GM21528 (cell line): ENCODE data around the gene CMTM8.
"Not testable (repeated sequence)": the region's sequence is repeated elsewhere in the genome, so short reads cannot be mapped to it uniquely, and the experiment has no call there.

Source experiments
- ATAC-seq: cut with Tn5 transposase; IDR thresholded peaks from one replicate; pipeline ENCODE4 v1.9.1; 2021; ENCODE audit warnings: mild to moderate bottlenecking, moderate library complexity; ENCODE audit not compliant: unreplicated experiment, low FRiP score

CMTM8 gene

GRCh38 chr3:32238453-32239306 is at the start of gene CMTM8:
Gene CMTM8, plus strand, starts transcription at chr3:32238680. Its CDS starts 293 bp downstream, at chr3:32238973.
- peak; percentile 69 for ATAC-seq

DNA sequence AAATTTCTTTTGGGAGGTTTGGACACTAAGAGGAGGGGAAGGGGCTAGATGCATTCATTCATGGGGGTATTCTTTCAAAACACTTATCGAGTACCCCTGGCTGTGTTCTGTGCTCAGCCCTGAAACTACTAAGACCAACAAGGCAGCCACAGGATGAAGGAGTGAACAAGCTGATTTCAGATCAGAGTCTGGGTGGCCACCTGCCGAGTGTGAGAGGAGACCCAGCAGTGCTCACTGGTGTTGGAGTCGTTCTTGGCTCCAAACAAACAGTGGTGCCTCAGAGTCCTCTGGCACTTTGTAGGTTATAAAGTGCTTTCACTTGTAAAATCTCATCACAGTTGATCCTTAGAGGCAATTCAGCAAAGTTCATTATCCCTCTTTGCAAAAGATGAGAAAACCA is 48.8 kb upstream of the CMTM8 start:
- ATAC-seq: no peak

DNA sequence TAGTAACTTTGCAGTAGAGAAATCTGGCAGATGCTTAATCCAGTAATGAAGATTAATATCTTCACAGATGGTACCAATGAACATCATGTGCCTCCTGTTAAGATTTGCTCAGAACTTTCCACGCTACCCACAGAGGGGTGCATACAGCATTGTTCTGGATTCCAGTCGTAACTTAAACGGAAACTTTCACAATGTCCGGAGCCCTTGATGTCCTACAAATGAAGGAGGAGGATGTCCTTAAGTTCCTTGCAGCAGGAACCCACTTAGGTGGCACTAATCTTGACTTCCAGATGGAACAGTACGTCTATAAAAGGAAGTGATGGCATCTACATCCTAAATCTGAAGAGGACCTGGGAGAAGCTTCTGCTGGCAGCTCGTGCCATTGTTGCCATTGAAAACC is 47.9 kb upstream of the CMTM8 start:
- ATAC-seq: not testable (repeated sequence)

DNA sequence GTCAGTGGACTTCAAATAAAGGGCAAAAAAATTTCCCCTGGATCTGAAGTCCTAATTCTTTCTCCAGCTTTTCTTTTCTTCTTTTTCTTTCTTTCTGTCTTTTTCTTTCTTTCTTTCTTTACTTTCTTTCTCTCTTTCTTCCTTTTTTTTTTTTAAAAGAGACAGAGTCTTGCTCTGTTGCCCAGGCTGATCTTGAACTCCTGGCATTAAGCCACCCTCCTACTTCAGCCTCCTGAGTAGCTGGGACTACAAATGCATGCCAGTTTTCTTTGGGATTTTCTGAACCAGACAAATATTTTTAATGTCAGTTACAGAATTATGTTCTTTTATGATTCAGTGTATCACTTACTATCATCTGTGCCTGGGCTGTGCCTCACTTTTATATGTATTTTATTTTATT is 45.4 kb upstream of the CMTM8 start:
- no peak for ATAC-seq

GRCh38 chr3:32194653-32195052 is 43.8 kb upstream of the CMTM8 start:
- no peak for ATAC-seq

GRCh38 chr3:32195995-32196540 is 42.4 kb upstream of the CMTM8 start:
- ATAC-seq: no peak

- no peak for ATAC-seq
Observed at GRCh38 chr3:32197991-32198390, 40.5 kb upstream of the CMTM8 start.

DNA sequence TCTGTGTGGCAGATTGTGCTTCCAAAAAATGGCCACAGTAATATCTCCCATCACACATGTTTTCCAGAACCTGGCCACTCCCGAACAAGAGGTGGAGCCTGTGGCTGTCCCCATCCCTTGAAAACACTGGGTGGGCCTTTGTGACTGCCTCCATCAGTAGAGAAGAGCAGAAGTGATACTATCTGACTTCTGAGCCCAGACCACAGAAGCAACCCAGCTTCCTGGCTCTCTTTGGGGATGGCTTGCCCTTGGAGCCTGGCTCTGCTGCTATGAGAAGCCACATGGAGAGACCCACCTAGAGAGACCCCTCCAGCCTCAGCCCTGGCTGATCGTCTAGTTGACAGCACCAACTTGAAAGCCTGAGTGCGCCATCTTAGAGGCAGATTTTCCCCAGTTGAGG is 39.8 kb upstream of the CMTM8 start:
- no peak for ATAC-seq

- ATAC-seq: no peak
Observed at GRCh38 chr3:32200490-32200889, 38.0 kb upstream of the CMTM8 start.

DNA sequence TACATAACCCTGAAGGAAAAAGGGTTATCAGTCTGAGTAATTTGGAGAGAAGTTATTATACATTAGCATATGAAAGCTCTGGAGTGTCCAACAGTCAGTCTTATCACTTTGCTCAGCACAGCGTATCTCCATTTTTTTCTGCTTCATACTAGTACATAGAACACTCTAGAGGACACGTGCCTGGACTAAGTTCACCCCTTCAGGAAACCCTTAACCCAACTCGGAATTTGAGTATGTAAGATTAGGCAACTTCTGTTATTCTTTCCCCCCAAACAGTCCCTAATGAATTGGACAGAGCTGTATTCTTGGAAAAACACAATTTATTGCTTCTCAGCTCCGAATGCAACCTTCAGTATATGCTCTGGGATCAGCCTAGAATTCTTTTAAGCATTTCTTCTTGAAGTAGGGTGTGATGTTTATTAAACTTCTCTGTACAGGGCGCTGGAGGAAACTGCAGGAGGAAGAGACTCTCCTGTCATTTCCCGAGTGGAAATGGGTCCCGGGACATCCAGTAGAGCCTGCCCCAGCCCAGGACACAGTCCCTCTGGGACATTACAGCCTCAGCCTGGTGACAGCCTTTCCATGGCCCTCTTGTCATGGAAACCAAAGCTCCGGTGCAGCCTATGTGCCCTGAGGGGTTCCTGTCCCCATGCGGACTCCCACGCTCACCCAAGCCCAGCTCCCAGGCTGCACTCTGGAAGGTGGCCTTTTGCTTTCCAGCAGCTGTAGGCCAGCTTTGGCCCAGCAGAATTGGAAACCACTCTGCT is 37.3 kb upstream of the CMTM8 start:
- ATAC-seq: no peak

DNA sequence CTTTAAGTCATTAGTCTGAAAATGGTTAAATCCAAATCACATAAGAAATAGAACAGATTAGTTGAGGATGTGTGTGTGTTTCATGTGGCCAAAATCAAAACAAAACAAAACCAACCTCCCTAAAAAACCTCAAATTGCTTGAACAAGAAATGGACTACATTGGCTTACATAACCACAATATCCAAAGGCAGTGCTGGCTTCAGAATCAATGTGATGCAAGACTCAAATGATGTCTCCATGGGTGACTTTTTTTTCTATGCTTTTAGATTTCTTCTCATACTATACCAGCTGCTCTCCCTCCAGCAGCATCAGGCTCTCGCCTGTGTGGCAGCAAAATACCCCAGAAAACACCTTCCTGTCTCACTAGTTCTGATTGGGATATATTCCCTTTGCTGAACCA is 36.0 kb upstream of the CMTM8 start:
- ATAC-seq: no peak

DNA sequence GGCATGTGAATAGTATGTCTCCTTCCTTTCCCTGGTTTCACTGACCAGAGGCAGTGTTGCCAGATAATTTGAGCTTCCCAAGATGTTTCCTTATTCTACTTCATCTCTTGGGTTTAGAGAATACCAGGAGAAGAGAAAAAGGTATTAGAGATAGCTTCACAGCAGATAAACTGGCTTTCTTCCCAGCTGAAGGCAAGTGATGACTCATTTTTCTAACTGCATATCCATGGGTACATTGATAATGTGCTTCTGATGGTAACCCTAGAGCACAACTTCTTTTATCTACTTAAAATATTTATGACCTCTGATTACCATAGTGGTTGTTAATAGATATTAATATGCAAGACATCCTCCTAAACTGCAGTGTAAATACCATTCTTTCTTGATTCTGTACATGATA is 34.6 kb upstream of the CMTM8 start:
- no peak for ATAC-seq

DNA sequence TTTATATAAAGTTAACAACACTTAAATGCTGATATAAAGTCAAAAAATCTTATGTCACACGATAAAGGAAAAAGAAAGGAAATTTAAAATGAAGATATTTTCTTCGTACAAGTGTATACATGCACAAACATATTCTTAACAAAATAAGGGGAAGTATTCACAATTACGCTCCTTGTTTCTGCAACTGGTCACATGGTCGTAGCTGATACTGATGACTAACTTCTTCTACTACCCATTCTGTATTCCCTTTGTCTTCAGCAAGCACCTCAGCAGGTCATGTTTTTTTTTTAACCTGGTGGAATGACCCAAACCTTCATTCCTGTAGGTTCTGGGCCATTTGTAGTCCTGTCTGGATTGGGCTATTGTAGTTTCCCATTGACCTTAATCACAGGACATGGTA is 30.0 kb upstream of the CMTM8 start:
- ATAC-seq: no peak

DNA sequence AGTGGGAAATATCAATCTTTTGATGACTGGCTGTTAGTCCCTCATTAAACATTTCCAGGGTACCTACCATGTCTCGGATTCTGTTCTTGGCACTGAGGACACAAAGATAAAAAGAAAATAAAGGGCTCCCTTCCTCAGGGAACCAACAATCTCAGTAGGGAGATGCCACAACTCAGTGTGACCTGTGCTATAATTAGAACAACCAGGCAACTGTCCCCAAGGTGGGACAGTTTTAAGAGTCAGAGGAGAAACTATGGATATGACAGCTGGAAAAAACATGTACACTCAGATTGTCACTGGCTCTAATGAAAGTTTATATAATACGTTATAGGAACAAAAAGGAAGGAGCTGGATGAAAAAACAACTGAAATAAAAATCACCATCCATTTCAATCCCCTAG is 23.3 kb upstream of the CMTM8 start:
- ATAC-seq: no peak

- no peak for ATAC-seq
Observed at GRCh38 chr3:32216172-32216783, 22.2 kb upstream of the CMTM8 start.

GRCh38 chr3:32217339-32217738 is 21.1 kb upstream of the CMTM8 start:
- no peak for ATAC-seq

GRCh38 chr3:32219537-32219936 is 18.9 kb upstream of the CMTM8 start:
- ATAC-seq: no peak

DNA sequence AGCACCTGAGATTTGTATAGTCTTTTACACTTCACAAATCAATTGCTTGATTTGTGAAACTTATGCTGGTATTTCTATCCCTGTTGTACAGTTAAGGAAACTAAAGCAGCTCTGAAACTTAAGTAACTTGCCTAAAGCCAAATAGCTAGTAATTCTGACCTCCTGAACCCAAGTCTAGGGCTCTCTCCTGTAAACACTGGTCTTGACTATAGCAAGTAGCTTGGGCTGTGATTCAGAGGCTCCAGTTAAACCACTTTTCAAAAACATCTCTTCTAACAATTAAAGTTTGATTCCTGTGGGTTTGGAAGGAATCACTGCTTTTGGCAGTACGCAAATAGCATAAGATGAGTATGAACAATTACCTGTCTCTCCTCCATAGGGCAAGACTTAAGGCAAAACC is 18.5 kb upstream of the CMTM8 start:
- ATAC-seq: no peak

- ATAC-seq: no peak
Observed at GRCh38 chr3:32222950-32223349, 15.5 kb upstream of the CMTM8 start.

DNA sequence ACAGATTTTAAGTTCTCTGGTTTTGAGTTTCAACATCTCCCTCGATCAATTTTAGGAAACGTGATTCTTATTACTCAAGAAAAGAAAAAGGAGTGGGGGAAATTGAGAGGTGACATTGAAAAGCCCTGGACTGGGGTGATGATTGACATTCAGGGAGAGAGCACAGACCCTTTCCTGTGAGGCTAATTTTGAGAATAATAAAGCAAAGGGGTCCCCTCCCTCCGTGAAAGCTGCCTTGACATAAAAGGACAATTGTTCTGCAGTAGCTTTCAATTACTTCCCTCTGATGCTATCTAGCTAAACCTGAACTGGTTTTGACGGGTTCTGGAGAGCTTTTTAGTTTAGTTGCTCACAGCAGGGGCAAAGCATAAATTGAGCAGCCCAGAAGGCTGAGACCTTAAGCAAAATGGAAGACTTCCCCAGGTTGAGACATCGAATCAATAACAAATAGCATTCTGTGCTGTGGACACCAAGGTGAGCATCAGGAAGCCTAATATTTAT is 14.4 kb upstream of the CMTM8 start:
- ATAC-seq: no peak
